ENCODE measurements around the gene PNMT. TPM values are rescaled to one million over a fixed set of nuclear protein-coding genes. Genes with fewer than 3 reads are reported as not detected.
"Not testable (repeated sequence)": the region's sequence is repeated elsewhere in the genome, so short reads cannot be mapped to it uniquely, and the experiment has no call there.

PNMT gene
- total RNA-seq, 1 donor from 2014 or later = 4.3 TPM

- H3K36me3 ChIP-seq = peaks cover 47% of the 10 kb centered on the region
- no peak for TF ChIP-seq CTCF (IDR thresholded peaks at IDR 0.05)
- H3K27ac ChIP-seq = no peak overlapping the region
- intact Hi-C loops (cut with DNase I) = no loop called here
- H3K9me3 ChIP-seq = no peaks in the 10 kb centered on the region
- no peak overlapping the region for H3K4me3 ChIP-seq
- ATAC-seq (no peak), DNase-seq (no peak)
- H3K4me1 ChIP-seq = peaks cover 14% of the 10 kb centered on the region
- H3K27me3 ChIP-seq = no peaks in the 10 kb centered on the region
Observed at GRCh38 chr17:39709319-39709997, 41.2 kb downstream of the PNMT start.

GRCh38 chr17:39709998-39710964 is 42.0 kb downstream of the PNMT start:
- no peak for ATAC-seq
- no peaks in the 10 kb centered on the region for H3K9me3 ChIP-seq
- no peaks in the 10 kb centered on the region for H3K27me3 ChIP-seq
- no peak overlapping the region for H3K4me3 ChIP-seq
- intact Hi-C loops (cut with DNase I) = no loop called here
- peaks cover 6% of the 10 kb centered on the region for H3K4me1 ChIP-seq
- no peak for TF ChIP-seq CTCF (IDR thresholded peaks at IDR 0.05)
- no peak for DNase-seq
- H3K27ac ChIP-seq = no peak overlapping the region
- H3K36me3 ChIP-seq = peaks cover 56% of the 10 kb centered on the region

GRCh38 chr17:39711071-39711470 is 42.8 kb downstream of the PNMT start:
- intact Hi-C loops (cut with DNase I); H3K9me3 ChIP-seq: not testable (repeated sequence)
- H3K36me3 ChIP-seq = peaks cover 64% of the 10 kb centered on the region

GRCh38 chr17:39711851-39712250 is 43.6 kb downstream of the PNMT start:
- DNase-seq (no peak), ATAC-seq (no peak)
- Histone ChIP-seq H3K4me3 (no peak overlapping the region), H3K4me1 (no peaks in the 10 kb centered on the region), H3K27me3 (no peaks in the 10 kb centered on the region), H3K9me3 (no peaks in the 10 kb centered on the region), H3K36me3 (peaks cover 67% of the 10 kb centered on the region), H3K27ac (no peak overlapping the region)
- no peak for TF ChIP-seq CTCF (IDR thresholded peaks at IDR 0.05)
- intact Hi-C loops (cut with DNase I) = no loop called here

More at GRCh38 chr17:39711071-39711470, 42.8 kb downstream of the PNMT start:
- not testable (repeated sequence) for DNase-seq, H3K4me1 ChIP-seq, H3K27me3 ChIP-seq, H3K27ac ChIP-seq, ATAC-seq, H3K4me3 ChIP-seq

GRCh38 chr17:39714234-39714633 is 46.0 kb downstream of the PNMT start:
- TF ChIP-seq CTCF (IDR thresholded peaks at IDR 0.05) = no peak
- Histone ChIP-seq H3K9me3 (no peaks in the 10 kb centered on the region), H3K27ac (no peak overlapping the region), H3K4me1 (no peaks in the 10 kb centered on the region), H3K27me3 (no peaks in the 10 kb centered on the region), H3K4me3 (no peak overlapping the region), H3K36me3 (peaks cover 72% of the 10 kb centered on the region)
- intact Hi-C loops (cut with DNase I) = no loop called here
- ATAC-seq (no peak), DNase-seq (no peak)

Measured in upper lobe of right lung (tissue), 1 donor.